GM23338 (cell line): ENCODE measurements around the gene MCC. TPM values are rescaled to one million over a fixed set of nuclear protein-coding genes. Genes with fewer than 3 reads are reported as not detected.

Experiments
- ATAC-seq: fragments of 200-7000 bp; cut with Tn5 transposase; 3 replicates; pipeline ENCODE4 v1.9.1; 2020
- DNase-seq: peaks from one replicate; pipeline ENCODE4 v3.0.0-alpha.2; 2015; ENCODE audit warnings: low spot score
- H2AFZ ChIP-seq: fragments of 200-600 bp; sonication (generic); 2 replicates; pipeline ENCODE4 v1.8.0; 2016; ENCODE audit warnings: antibody characterized with exemption, mild to moderate bottlenecking, moderate library complexity
- H3F3A ChIP-seq: fragments of 200-600 bp; sonication (generic); replicated peaks from 2 replicates; pipeline ENCODE4 v1.8.0; 2017; ENCODE audit warnings: antibody characterized with exemption, mixed run types, low read depth
- H3K27ac ChIP-seq: fragments of 200-600 bp; sonication (generic); 2 replicates; pipeline ENCODE4 v1.6.1; 2016; ENCODE audit warnings: low read depth
- H3K27me3 ChIP-seq: fragments of 200-600 bp; sonication (generic); 2 replicates; pipeline ENCODE4 v1.8.0; 2016; ENCODE audit warnings: mild to moderate bottlenecking, mixed run types, moderate library complexity; ENCODE audit not compliant: insufficient read depth
- H3K36me3 ChIP-seq: fragments of 200-600 bp; sonication (generic); 2 replicates; pipeline ENCODE4 v1.8.0; 2016; ENCODE audit warnings: mild to moderate bottlenecking; ENCODE audit not compliant: insufficient read depth
- H3K4me1 ChIP-seq: fragments of 200-600 bp; sonication (generic); 2 replicates; pipeline ENCODE4 v1.8.0; 2016; ENCODE audit warnings: mild to moderate bottlenecking, moderate library complexity; ENCODE audit not compliant: insufficient read depth
- H3K4me2 ChIP-seq: fragments of 200-600 bp; sonication (generic); 2 replicates; pipeline ENCODE4 v1.7.1; 2017; ENCODE audit warnings: mixed run types
- H3K4me3 ChIP-seq: fragments of 200-600 bp; sonication (generic); 2 replicates; pipeline ENCODE4 v1.6.1; 2016; ENCODE audit warnings: mixed run types
- H3K79me2 ChIP-seq: fragments of 200-600 bp; sonication (generic); replicated peaks from 2 replicates; pipeline ENCODE4 v1.8.0; 2017; ENCODE audit warnings: mild to moderate bottlenecking; ENCODE audit not compliant: insufficient read depth
- H3K9me2 ChIP-seq: fragments of 200-600 bp; sonication (generic); 2 replicates; pipeline ENCODE4 v1.8.0; 2017; ENCODE audit not compliant: insufficient read depth
- H4K20me1 ChIP-seq: fragments of 200-600 bp; sonication (generic); replicated peaks from 2 replicates; pipeline ENCODE4 v1.8.0; 2017; ENCODE audit warnings: mild to moderate bottlenecking; ENCODE audit not compliant: insufficient read depth
- H3K27ac Mint-ChIP-seq: 2 replicates; pipeline ENCODE4 v1.8.0; 2020; ENCODE audit warnings: inconsistent platforms, mild to moderate bottlenecking, moderate library complexity, mixed read lengths
- H3K27me3 Mint-ChIP-seq: 3 replicates; pipeline ENCODE4 v1.8.0; 2022; ENCODE audit warnings: low read depth, mild to moderate bottlenecking, moderate library complexity, mixed read lengths, inconsistent platforms; ENCODE audit not compliant: insufficient read depth, poor library complexity
- H3K36me3 Mint-ChIP-seq: 3 replicates; pipeline ENCODE4 v1.8.0; 2021; ENCODE audit warnings: low read depth, mild to moderate bottlenecking, inconsistent platforms, moderate library complexity, mixed read lengths
- H3K4me1 Mint-ChIP-seq: 3 replicates; pipeline ENCODE4 v1.8.0; 2020; ENCODE audit warnings: mild to moderate bottlenecking, inconsistent platforms, mixed read lengths
- H3K4me3 Mint-ChIP-seq: 3 replicates; pipeline ENCODE4 v1.8.0; 2021; ENCODE audit warnings: moderate library complexity, mild to moderate bottlenecking, inconsistent platforms, mixed read lengths
- H3K9me3 Mint-ChIP-seq: 3 replicates; pipeline ENCODE4 v1.8.0; 2020; ENCODE audit warnings: moderate library complexity, mild to moderate bottlenecking, inconsistent platforms, mixed read lengths
- CREB1 ChIP-seq: fragments of 250-450 bp; sonication (Bioruptor Pico); IDR thresholded peaks from 2 replicates; pipeline ENCODE4 v1.5.0; 2020; ENCODE audit warnings: low read depth, mild to moderate bottlenecking, moderate library complexity
- EZH2phosphoT487 ChIP-seq: fragments of 200-600 bp; sonication (generic); IDR thresholded peaks from one replicate; pipeline ENCODE4 v1.8.1; 2018; ENCODE audit warnings: antibody characterized with exemption; ENCODE audit not compliant: unreplicated experiment
- JUNB ChIP-seq: IDR thresholded peaks from one replicate; pipeline ENCODE4 v1.6.1; 2016; ENCODE audit warnings: antibody characterized with exemption; ENCODE audit not compliant: unreplicated experiment
- POLR2AphosphoS5 ChIP-seq: IDR thresholded peaks from 2 replicates; pipeline ENCODE4 v1.6.1; 2016; ENCODE audit warnings: antibody characterized with exemption, low read depth
- STAT1 ChIP-seq: IDR thresholded peaks from one replicate; pipeline ENCODE4 v1.6.1; 2016; ENCODE audit warnings: antibody characterized with exemption; ENCODE audit not compliant: unreplicated experiment
- ZNF331 ChIP-seq: fragments of 250-450 bp; sonication (Bioruptor Pico); IDR thresholded peaks from 2 replicates; pipeline ENCODE4 v1.5.0; 2020; ENCODE audit warnings: low read depth, mild to moderate bottlenecking, moderate library complexity
- polyA plus RNA-seq: library from polyadenylated mRNA; unstranded; fragments of >200 nt; fragmentation: Nextera tagmentation; extraction: Ambion mirVana; gene quantifications from 2 replicates; pipeline ENCODE4 v1.2.1, GENCODE V29; 2016
- total RNA-seq: library from RNA; depleted of rRNA; stranded (reverse); fragments of >200 nt; shearing (Covaris generic); gene quantifications from 2 replicates; pipeline ENCODE4 v1.2.3, GENCODE V29; 2014
- TF ChIP-seq, protein P1 (sequence below): fragments of 250-450 bp; sonication (Bioruptor Pico); IDR thresholded peaks from 2 replicates; pipeline ENCODE4 v1.5.0; 2020; ENCODE audit warnings: mild to moderate bottlenecking, moderate library complexity
- TF ChIP-seq, protein P2 (sequence below), 2 experiments: fragments of 200-600 bp in 1 of 2; sonication (generic) in 1 of 2; conservative IDR thresholded peaks; 2 replicates each; pipeline versions ENCODE4 v1.5.1 to v1.6.1; 2016 to 2017; ENCODE audit warnings: antibody characterized with exemption in 2 of 2, low read depth in 2 of 2, mild to moderate bottlenecking in 2 of 2, moderate library complexity in 1 of 2
- TF ChIP-seq, protein P3 (sequence below): IDR thresholded peaks from one replicate; pipeline ENCODE4 v1.6.1; 2018; ENCODE audit warnings: antibody characterized with exemption; ENCODE audit not compliant: unreplicated experiment

Gene MCC
- total and polyA plus RNA-seq, 2 experiments from 2014 or later: 3.8 to 10.1 TPM

- Histone ChIP-seq H3K27ac (no peak overlapping the region), H3K4me3 (no peak overlapping the region), H3K36me3 (no peaks in the 10 kb centered on the region), H3K4me2 (no peak overlapping the region), H3K4me1 (peaks cover 16% of the 10 kb centered on the region), H4K20me1 (no peaks in the 10 kb centered on the region; the same call in 1 of the 2 replicates), H3K27me3 (no peaks in the 10 kb centered on the region), H3K79me2 (no peaks in the 10 kb centered on the region), H2AFZ (no peak overlapping the region), H3F3A (no peaks in the 10 kb centered on the region), H3K9me2 (no peaks in the 10 kb centered on the region)
- TF ChIP-seq, protein P1, sequence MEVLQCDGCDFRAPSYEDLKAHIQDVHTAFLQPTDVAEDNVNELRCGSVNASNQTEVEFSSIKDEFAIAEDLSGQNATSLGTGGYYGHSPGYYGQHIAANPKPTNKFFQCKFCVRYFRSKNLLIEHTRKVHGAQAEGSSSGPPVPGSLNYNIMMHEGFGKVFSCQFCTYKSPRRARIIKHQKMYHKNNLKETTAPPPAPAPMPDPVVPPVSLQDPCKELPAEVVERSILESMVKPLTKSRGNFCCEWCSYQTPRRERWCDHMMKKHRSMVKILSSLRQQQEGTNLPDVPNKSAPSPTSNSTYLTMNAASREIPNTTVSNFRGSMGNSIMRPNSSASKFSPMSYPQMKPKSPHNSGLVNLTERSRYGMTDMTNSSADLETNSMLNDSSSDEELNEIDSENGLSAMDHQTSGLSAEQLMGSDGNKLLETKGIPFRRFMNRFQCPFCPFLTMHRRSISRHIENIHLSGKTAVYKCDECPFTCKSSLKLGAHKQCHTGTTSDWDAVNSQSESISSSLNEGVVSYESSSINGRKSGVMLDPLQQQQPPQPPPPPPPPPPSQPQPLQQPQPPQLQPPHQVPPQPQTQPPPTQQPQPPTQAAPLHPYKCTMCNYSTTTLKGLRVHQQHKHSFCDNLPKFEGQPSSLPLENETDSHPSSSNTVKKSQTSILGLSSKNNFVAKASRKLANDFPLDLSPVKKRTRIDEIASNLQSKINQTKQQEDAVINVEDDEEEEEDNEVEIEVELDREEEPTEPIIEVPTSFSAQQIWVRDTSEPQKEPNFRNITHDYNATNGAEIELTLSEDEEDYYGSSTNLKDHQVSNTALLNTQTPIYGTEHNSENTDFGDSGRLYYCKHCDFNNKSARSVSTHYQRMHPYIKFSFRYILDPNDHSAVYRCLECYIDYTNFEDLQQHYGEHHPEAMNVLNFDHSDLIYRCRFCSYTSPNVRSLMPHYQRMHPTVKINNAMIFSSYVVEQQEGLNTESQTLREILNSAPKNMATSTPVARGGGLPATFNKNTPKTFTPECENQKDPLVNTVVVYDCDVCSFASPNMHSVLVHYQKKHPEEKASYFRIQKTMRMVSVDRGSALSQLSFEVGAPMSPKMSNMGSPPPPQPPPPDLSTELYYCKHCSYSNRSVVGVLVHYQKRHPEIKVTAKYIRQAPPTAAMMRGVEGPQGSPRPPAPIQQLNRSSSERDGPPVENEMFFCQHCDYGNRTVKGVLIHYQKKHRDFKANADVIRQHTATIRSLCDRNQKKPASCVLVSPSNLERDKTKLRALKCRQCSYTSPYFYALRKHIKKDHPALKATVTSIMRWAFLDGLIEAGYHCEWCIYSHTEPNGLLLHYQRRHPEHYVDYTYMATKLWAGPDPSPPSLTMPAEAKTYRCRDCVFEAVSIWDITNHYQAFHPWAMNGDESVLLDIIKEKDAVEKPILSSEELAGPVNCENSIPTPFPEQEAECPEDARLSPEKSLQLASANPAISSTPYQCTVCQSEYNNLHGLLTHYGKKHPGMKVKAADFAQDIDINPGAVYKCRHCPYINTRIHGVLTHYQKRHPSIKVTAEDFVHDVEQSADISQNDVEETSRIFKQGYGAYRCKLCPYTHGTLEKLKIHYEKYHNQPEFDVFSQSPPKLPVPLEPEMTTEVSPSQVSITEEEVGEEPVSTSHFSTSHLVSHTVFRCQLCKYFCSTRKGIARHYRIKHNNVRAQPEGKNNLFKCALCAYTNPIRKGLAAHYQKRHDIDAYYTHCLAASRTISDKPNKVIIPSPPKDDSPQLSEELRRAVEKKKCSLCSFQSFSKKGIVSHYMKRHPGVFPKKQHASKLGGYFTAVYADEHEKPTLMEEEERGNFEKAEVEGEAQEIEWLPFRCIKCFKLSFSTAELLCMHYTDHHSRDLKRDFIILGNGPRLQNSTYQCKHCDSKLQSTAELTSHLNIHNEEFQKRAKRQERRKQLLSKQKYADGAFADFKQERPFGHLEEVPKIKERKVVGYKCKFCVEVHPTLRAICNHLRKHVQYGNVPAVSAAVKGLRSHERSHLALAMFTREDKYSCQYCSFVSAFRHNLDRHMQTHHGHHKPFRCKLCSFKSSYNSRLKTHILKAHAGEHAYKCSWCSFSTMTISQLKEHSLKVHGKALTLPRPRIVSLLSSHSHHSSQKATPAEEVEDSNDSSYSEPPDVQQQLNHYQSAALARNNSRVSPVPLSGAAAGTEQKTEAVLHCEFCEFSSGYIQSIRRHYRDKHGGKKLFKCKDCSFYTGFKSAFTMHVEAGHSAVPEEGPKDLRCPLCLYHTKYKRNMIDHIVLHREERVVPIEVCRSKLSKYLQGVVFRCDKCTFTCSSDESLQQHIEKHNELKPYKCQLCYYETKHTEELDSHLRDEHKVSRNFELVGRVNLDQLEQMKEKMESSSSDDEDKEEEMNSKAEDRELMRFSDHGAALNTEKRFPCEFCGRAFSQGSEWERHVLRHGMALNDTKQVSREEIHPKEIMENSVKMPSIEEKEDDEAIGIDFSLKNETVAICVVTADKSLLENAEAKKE (CRISPR knock-in tag): no peak
- TF ChIP-seq, protein P2, sequence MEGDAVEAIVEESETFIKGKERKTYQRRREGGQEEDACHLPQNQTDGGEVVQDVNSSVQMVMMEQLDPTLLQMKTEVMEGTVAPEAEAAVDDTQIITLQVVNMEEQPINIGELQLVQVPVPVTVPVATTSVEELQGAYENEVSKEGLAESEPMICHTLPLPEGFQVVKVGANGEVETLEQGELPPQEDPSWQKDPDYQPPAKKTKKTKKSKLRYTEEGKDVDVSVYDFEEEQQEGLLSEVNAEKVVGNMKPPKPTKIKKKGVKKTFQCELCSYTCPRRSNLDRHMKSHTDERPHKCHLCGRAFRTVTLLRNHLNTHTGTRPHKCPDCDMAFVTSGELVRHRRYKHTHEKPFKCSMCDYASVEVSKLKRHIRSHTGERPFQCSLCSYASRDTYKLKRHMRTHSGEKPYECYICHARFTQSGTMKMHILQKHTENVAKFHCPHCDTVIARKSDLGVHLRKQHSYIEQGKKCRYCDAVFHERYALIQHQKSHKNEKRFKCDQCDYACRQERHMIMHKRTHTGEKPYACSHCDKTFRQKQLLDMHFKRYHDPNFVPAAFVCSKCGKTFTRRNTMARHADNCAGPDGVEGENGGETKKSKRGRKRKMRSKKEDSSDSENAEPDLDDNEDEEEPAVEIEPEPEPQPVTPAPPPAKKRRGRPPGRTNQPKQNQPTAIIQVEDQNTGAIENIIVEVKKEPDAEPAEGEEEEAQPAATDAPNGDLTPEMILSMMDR (conservative IDR thresholded peaks at IDR 0.05; ENCODE audit: low read depth in 2 of 2): no peak
- TF ChIP-seq JUNB (no peak), STAT1 (no peak), ZNF331 (no peak), EZH2phosphoT487 (no peak), CREB1 (CRISPR knock-in tag) (no peak), POLR2AphosphoS5 (no peak)
- TF ChIP-seq, protein P3, sequence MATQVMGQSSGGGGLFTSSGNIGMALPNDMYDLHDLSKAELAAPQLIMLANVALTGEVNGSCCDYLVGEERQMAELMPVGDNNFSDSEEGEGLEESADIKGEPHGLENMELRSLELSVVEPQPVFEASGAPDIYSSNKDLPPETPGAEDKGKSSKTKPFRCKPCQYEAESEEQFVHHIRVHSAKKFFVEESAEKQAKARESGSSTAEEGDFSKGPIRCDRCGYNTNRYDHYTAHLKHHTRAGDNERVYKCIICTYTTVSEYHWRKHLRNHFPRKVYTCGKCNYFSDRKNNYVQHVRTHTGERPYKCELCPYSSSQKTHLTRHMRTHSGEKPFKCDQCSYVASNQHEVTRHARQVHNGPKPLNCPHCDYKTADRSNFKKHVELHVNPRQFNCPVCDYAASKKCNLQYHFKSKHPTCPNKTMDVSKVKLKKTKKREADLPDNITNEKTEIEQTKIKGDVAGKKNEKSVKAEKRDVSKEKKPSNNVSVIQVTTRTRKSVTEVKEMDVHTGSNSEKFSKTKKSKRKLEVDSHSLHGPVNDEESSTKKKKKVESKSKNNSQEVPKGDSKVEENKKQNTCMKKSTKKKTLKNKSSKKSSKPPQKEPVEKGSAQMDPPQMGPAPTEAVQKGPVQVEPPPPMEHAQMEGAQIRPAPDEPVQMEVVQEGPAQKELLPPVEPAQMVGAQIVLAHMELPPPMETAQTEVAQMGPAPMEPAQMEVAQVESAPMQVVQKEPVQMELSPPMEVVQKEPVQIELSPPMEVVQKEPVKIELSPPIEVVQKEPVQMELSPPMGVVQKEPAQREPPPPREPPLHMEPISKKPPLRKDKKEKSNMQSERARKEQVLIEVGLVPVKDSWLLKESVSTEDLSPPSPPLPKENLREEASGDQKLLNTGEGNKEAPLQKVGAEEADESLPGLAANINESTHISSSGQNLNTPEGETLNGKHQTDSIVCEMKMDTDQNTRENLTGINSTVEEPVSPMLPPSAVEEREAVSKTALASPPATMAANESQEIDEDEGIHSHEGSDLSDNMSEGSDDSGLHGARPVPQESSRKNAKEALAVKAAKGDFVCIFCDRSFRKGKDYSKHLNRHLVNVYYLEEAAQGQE: no peak
- DNase-seq (no peak), ATAC-seq (no peak)
- Mint-ChIP-seq H3K27ac (no peak overlapping the region), H3K4me1 (peaks cover 24% of the 10 kb centered on the region), H3K36me3 (peaks cover 5% of the 10 kb centered on the region; the same call in 1 of the 3 replicates), H3K27me3 (peaks cover 2% of the 10 kb centered on the region), H3K9me3 (peaks cover 6% of the 10 kb centered on the region; the same call in 1 of the 3 replicates), H3K4me3 (no peak overlapping the region)
Observed at GRCh38 chr5:113478691-113479090, 9.6 kb downstream of the MCC start.
